DMS 273 (cell line): ENCODE results near the gene KRT5.

Source experiments
- DNase-seq: peaks from one replicate; lab custom pipeline; 2025; ENCODE audit not compliant: unreplicated experiment; lab: John Stamatoyannopoulos, UW

Gene KRT5

DNA sequence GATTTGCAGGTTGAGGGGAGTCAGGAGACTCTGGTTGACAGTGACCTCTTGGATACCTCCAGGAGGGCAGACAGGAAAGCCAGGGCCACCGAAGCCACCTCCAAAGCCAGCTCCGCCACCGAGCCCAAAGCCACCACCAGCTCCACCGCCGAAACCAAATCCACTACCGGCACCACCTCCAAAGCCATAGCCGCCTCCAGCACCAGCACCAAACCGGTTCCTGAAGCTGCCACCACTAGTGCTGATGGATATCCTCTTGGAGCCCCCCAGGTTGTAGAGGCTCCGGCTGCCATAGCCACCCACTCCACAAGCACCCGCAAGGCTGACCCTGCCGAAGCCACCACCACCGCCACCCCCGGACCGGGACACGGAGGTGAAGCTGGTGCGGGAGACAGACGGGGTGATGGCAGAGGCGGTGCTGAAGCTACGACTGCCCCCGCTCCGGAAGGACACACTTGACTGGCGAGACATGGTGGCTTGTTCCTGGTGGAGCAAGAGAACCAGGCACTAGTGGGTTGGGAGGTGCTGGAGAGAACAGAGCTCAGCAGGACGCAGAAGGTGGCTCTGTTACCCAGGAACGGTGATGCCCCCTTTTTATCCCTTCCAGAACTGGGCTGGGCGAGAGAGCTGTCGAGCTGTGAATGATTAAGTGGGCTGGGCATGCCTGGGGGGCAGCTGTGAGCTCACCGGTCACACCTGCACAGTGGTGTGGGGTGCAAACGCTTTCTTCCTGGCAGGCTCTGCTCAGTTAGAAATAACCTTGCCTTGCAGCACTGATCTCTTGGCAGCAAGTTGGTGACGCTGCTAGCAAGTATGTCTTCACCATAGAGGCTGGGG, at the start of gene KRT5:
Gene KRT5, minus strand, starts transcription at position 569 of the 837 bp plus-strand sequence. Its CDS starts 98 bp downstream, at position 471.
- DNase-seq, result no peak

DNA sequence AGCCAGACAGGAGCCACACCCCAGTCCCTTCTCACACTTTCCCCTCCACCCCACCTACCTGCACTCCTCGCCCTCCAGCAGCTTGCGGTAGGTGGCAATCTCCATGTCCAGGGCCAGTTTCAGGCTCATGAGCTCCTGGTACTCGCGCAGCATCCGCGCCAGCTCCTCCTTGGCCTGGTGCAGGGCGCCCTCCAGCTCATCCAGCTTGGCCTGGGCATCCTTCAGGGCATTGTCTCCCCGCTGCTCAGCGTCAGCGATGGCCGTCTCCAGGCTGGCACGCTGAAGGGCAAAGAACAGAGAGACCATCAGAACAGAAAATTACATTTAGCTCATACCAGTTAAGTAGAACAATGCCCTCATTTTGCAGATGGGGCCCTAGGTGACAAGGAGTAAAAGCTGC, 47.9 kb upstream of the KRT5 start:
- no peak for DNase-seq

GRCh38 chr12:52566847-52567291, 46.7 kb upstream of the KRT5 start:
- DNase-seq, result peak; percentile 42

DNA sequence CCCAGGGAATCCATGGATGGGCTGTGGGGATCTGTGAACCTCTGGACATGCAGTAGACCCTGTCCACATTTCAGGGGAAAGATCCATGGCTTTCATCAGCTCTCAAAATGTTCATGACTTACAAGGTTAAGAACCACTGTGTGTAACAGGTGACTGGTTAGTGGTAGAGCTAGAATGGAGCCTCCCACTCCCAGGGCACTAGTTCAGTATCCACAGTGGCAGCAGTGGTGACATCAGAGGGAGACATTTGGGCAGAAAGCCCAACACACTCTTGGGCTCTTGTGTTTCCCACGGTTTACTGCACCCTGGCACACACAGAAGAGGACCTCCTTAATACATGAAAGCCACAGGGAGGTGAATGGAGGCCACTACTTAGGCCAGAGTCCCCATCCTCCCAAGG, 44.4 kb upstream of the KRT5 start:
- DNase-seq, result no peak

DNA sequence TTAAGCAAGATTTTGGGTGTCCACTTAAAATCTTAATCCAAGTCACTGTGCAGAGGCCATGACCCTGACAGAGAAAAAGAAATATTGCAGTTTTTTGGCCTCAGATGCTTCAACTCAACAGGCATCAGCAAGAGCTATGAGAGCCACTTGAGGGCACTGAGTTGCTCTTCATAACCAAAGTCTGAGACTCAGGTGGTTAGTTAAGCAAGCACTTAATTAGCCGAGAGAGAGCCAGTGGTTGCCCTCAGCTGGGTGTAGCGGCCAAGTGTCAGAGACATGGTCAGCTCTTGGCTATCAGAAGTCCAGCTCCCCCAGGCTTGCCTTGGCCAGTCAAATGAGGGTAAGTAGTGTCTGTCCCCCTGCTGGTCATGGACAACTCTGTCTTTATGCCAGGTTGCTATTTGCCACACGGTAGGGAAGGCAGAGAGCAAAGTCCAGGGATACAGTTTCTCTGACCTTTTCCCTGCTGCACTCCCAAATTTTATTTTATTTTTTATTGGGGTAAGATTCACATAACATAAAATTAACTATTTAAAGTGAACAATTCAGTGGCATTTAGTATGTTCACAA, 41.8 kb upstream of the KRT5 start:
- DNase-seq, result peak; percentile 8

DNA sequence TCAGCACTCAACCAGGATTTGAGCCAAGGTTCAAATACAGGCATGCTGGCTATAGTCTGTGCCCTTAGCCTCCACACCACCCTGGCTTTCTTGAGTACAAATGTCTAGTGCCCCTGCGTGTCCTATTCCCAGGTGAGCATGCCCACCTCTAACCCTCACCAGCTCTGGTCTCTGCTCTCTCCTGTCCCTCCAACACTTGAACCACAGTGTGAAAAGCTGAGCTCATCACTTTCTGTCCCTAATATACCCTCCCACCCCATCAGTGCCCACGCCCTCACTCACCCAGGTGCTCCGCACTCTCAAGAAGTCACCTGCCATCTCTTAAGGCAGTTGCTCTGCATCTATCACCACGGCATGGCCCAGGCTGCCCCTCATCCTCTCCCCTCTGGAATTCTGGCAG, 39.8 kb upstream of the KRT5 start:
- no peak for DNase-seq

GRCh38 chr12:52558781-52559445, 38.7 kb upstream of the KRT5 start:
- no peak for DNase-seq

- DNase-seq, result no peak
These were observed 37.3 kb upstream of the KRT5 start for GRCh38 chr12:52557476-52557875.

GRCh38 chr12:52555577-52555976, 35.4 kb upstream of the KRT5 start:
- no peak for DNase-seq

GRCh38 chr12:52552681-52553195, 32.5 kb upstream of the KRT5 start, which contains the start of gene KRT71:
Gene KRT71 (minus strand): TSS chr12:52553145. CDS start chr12:52553077, 68 bp downstream.
- no peak for DNase-seq

DNA sequence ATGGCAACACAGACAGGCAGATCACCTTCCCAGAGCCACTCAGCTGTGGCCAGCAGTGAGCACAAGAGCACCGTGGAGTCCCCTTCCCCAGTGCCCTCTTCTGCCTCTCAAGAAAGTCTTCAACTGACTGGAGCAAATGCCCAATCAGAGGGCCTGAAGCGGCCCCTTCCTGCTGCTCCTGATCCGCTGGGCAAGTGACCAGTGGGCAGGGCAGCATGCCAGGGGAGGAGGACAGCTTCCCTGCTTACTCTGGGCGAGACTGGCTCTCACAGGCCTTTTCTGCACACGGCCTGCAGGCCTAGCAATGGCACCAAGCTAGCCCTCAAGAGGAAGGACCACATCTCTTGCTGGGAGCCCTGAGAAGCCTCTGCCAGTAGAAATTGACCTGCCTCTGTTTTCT, 31.9 kb upstream of the KRT5 start:
- no peak for DNase-seq

GRCh38 chr12:52551216-52551865, 31.1 kb upstream of the KRT5 start:
- DNase-seq, result no peak

DNA sequence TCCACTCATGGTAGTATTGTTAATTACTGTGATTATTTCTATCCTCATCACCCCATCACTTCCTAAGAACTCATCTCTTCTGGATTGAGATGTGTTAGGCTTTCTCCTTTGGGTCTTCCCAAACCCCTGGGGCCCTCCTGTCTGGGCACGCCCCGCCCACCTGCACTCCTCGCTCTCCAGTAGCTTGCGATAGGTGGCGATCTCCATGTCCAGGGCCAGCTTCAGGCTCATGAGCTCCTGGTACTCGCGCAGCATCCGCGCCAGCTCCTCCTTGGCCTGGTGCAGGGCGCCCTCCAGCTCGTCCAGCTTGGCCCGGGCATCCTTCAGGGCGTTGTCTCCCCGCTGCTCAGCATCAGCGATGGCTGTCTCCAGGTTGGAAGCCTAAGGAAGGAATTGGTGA, 25.9 kb upstream of the KRT5 start:
- DNase-seq, result no peak

DNA sequence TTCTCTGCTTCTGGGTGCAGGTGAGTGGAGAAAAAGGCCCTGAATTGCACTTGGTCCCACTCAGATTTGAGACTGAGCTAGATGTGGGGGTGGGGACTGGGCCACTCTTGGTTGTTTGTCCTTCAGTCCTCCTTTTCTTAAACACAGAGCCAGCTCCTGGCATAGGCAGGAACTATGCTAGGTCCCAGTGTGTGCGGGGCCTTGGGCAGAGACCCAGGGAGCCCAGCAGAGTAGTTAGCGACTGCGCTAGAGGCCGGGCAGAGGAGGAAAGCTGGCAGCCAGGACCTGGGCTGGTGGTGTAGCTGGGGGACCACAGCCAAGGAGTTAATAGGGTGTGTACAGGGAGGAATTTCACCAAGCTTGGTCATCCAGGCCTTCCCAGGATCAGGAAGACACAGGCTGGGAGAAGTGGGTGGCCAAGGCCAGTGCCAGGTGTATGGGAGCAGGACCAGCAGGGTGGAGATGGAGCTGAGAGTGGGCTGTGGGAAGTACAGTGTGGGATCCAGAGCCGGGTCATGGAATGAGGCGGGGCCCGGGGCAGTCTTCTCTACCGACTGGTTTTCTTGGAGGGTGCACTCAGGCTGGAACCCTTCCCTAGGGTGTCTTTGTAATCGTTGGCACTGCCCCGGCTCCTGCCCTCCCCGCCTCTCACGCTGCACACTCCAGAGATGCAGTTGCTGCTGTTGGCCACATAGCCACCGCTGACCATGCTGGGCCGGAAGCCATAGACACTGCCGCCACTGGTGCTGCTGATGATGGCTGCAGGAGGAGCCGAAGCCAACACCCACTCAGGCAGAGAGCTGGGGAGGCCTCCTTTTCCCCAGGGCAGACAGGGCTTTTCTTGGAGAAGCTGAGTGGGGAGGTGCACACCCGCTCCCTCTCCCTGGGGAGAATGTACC, 24.0 kb upstream of the KRT5 start:
- no peak for DNase-seq

GRCh38 chr12:52542785-52543318, 22.7 kb upstream of the KRT5 start:
- no peak for DNase-seq

DNA sequence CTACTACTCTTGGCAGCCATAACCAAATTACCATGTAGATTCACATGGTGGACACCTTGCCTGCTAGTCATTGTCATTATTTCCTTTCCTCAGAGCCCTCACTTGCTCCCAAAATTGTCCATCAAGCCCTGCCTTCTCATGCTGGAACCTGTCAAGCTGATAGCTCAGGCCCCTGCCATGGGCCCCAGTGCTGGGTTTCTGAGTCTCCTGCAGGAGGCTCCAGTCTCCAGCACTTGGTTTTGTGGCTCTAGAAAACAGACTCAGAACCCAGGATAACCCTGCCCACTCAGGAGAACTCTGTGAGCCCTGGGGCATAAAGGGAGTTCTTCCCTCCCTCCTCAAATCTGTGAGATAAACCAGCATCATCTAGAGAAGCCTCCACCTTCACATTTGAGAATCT, 22.0 kb upstream of the KRT5 start:
- DNase-seq, result no peak

- DNase-seq, result no peak
These were observed 21.5 kb upstream of the KRT5 start for GRCh38 chr12:52541709-52542108.

DNA sequence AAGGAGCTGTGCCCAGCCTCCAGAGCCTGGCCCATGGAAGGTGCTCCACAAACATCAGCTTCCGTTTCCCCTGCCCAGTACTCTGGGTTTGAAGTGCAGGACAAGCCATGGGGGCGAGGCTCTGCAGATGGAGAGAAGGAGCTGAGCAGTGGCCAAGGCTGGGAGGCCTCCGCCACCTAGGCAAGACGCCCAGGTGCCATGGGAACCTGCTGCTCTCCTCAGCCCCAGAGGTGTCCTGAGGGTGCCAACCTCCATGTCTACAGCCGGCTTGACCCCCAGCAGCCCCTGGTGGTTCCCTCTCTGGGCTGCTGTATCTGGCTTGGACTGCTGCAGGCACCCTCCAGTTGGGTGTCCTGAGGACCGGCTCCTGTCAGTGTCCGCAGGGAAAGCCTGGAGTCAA, 20.3 kb upstream of the KRT5 start:
- DNase-seq, result no peak

- DNase-seq, result no peak
These were observed 19.6 kb upstream of the KRT5 start for GRCh38 chr12:52539821-52540173.
